Measurements from ENCODE around the gene SMIM38.

DNA sequence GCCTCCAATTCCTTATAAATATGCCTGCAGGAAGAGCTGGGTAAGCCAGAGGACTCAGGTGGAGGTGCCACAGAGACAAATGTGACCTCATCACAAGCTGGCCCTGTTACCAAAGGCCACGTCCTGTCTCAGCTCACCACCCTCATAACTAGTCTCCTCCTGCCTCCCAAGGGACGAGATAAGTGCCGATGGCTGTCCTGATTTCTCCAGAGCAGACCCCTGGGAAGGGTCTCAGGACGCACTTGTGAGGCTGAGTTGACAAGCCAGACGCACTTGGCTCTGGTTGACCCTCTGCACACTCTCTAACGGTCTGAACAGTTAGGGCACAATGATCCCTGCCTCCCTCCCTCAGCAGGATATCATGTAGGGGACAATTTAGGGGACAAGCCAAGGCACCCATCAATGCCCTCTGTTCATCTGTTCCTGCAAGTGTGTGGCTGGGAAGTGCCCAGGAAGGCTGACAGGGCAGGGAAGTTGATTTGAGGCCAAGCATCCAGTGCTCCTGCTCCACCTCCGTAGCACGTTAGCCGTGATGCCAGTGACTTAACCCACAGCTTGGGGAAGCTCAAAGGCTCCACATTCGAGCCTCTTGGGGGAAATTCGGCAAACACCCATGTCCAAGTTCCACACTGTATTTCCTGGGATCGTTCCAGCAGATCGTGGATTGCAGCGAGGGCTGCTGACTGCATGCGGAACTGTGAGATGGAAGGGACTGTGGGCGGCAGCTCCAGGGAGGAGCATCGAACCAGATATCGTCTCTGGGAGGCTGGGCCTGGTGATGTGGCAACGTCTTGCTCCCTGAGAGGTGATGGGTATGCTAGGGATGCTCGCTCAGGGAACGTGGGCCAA lies 2.8 kb downstream of the SMIM38 start:
- no peak for TF ChIP-seq POLR2AphosphoS5 (IDR thresholded peaks at IDR 0.05; ENCODE audit: borderline replicate concordance, low read depth, low read length)
- TF ChIP-seq EZH2 (IDR thresholded peaks at IDR 0.05) = no peak
